Activated CD8-positive, alpha-beta memory T cell treated with anti-CD3 and anti-CD28 coated beads, Interleukin-2, amount 10 ng/mL, durations not matched to agents 7 days and 5 days (primary cell): ENCODE data around the gene GLI1. TPM values are rescaled to one million over a fixed set of nuclear protein-coding genes. Genes with fewer than 3 reads are reported as not detected.
A peak's percentile ranks its signal among the peaks of the same experiment; 100 is the strongest.
"Not testable (repeated sequence)": the region's sequence is repeated elsewhere in the genome, so short reads cannot be mapped to it uniquely, and the experiment has no call there.

ENCODE experiments used
- ATAC-seq: fragments of 150-1000 bp; cut with Tn5 transposase; one replicate; pipeline ENCODE4 v1.10.0; 2021; ENCODE audit warnings: moderate library complexity
- CTCF ChIA-PET: fragments of 350-600 bp; sonication (Branson Sonifier 250); formaldehyde crosslinking; loops from one replicate; lab custom pipeline; 2021; ENCODE audit warnings: antibody characterized with exemption; lab: Charles Lee
- DNase-seq: peaks from one replicate; pipeline ENCODE4 v3.0.0-alpha.2; 2020
- H3K27ac Mint-ChIP-seq: one replicate; pipeline ENCODE4 v1.8.0; 2021; ENCODE audit warnings: mild to moderate bottlenecking, mixed read lengths
- H3K27me3 Mint-ChIP-seq: one replicate; pipeline ENCODE4 v1.8.0; 2021; ENCODE audit warnings: mixed read lengths
- H3K36me3 Mint-ChIP-seq: one replicate; pipeline ENCODE4 v1.8.0; 2021; ENCODE audit warnings: mild to moderate bottlenecking, mixed read lengths
- H3K4me1 Mint-ChIP-seq: one replicate; pipeline ENCODE4 v1.8.0; 2021; ENCODE audit warnings: mixed read lengths
- H3K4me3 Mint-ChIP-seq: one replicate; pipeline ENCODE4 v1.8.0; 2021; ENCODE audit warnings: mild to moderate bottlenecking, moderate library complexity, mixed read lengths
- H3K9me3 Mint-ChIP-seq: one replicate; pipeline ENCODE4 v1.8.0; 2022; ENCODE audit warnings: low read depth, mixed read lengths
- total RNA-seq, 2 experiments: library from RNA; stranded (reverse); gene quantifications; one replicate each; pipeline ENCODE4 v1.2.3, GENCODE V29; 2021

The GLI1 gene
- total RNA-seq, 2 experiments from 2014 or later: 0.52 to 0.53 TPM

- Mint-ChIP-seq H3K4me3 (peak within 1 kb of the TSS; percentile 93), H3K36me3 (peaks cover 35% of the 10 kb centered on the region), H3K4me1 (peaks cover 39% of the 10 kb centered on the region), H3K27ac (peak within 1 kb of the TSS; percentile 89), H3K9me3 (no peaks in the 10 kb centered on the region), H3K27me3 (no peaks in the 10 kb centered on the region)
- DNase-seq (peak; percentile 97), ATAC-seq (peak; percentile 97)
- CTCF ChIA-PET: interaction anchor here (1.0 to 2.7 kb wide), 6 partner anchors 11 to 33 kb away, joined by 3 to 12 read pairs (median 4); partner anchors contain the start of genes DDIT3 and GLI1
These were observed 28.2 kb downstream of the GLI1 start, which contains the start of gene MARS1 for GRCh38 chr12:57487597-57488401. MARS1 (plus strand) TSS chr12:57488068; CDS start chr12:57488091, 23 bp downstream.

GRCh38 chr12:57488402-57489156, 29.0 kb downstream of the GLI1 start:
- no peaks in the 10 kb centered on the region for H3K9me3 Mint-ChIP-seq
- peak overlapping the region; percentile 93 for H3K4me3 Mint-ChIP-seq
- peaks cover 36% of the 10 kb centered on the region for H3K4me1 Mint-ChIP-seq
- H3K27ac Mint-ChIP-seq: peak overlapping the region; percentile 89
- peaks cover 38% of the 10 kb centered on the region for H3K36me3 Mint-ChIP-seq
- CTCF ChIA-PET: interaction anchor here (1.5 to 2.1 kb wide), 3 partner anchors 12 to 32 kb away, joined by 4 to 9 read pairs (median 6); partner anchors contain the start of genes DDIT3 and GLI1
- H3K27me3 Mint-ChIP-seq: no peaks in the 10 kb centered on the region
- no peak for ATAC-seq
- no peak for DNase-seq

- ATAC-seq: no peak
- CTCF ChIA-PET: interaction anchor here (1.5 to 2.1 kb wide), 3 partner anchors 12 to 32 kb away, joined by 4 to 9 read pairs (median 6); partner anchors contain the start of genes DDIT3 and GLI1
- Mint-ChIP-seq H3K27me3 (no peaks in the 10 kb centered on the region), H3K36me3 (peaks cover 38% of the 10 kb centered on the region), H3K27ac (peak overlapping the region; percentile 89), H3K9me3 (no peaks in the 10 kb centered on the region), H3K4me3 (peak overlapping the region; percentile 93), H3K4me1 (peaks cover 36% of the 10 kb centered on the region)
- no peak for DNase-seq
These were observed 29.6 kb downstream of the GLI1 start for GRCh38 chr12:57489157-57489641.

- H3K9me3 Mint-ChIP-seq: no peaks in the 10 kb centered on the region
- CTCF ChIA-PET: interaction anchor here (1.7 to 2.1 kb wide), 3 partner anchors 13 to 31 kb away, joined by 6 to 9 read pairs (median 8); partner anchors contain the start of gene GLI1
- peak overlapping the region; percentile 5 for H3K27ac Mint-ChIP-seq
- ATAC-seq (no peak), DNase-seq (no peak)
- no peak overlapping the region for H3K4me3 Mint-ChIP-seq
- H3K36me3 Mint-ChIP-seq: peaks cover 41% of the 10 kb centered on the region
- peaks cover 36% of the 10 kb centered on the region for H3K4me1 Mint-ChIP-seq
- H3K27me3 Mint-ChIP-seq: no peaks in the 10 kb centered on the region
These were observed 30.5 kb downstream of the GLI1 start for GRCh38 chr12:57490126-57490525.

- Mint-ChIP-seq H3K4me3 (no peak overlapping the region), H3K4me1 (peaks cover 36% of the 10 kb centered on the region), H3K9me3 (no peaks in the 10 kb centered on the region), H3K27ac (peak overlapping the region; percentile 75), H3K27me3 (no peaks in the 10 kb centered on the region), H3K36me3 (peaks cover 48% of the 10 kb centered on the region)
- ATAC-seq: no peak
- CTCF ChIA-PET: interaction anchor here (1.0 to 1.9 kb wide), 2 partner anchors 15 to 31 kb away, joined by 3 to 8 read pairs; no protein-coding TSS in a partner anchor
- DNase-seq: no peak
These were observed 32.1 kb downstream of the GLI1 start for GRCh38 chr12:57491393-57492280.

GRCh38 chr12:57495051-57495701, 35.6 kb downstream of the GLI1 start:
- H3K27me3 Mint-ChIP-seq, ATAC-seq, CTCF ChIA-PET, DNase-seq, H3K9me3 Mint-ChIP-seq, H3K27ac Mint-ChIP-seq, H3K4me3 Mint-ChIP-seq: not testable (repeated sequence)
- H3K36me3 Mint-ChIP-seq: peaks cover 55% of the 10 kb centered on the region
- peaks cover 14% of the 10 kb centered on the region for H3K4me1 Mint-ChIP-seq

- H3K27ac Mint-ChIP-seq: no peak overlapping the region
- no peak for DNase-seq
- ATAC-seq: no peak
- no peaks in the 10 kb centered on the region for H3K27me3 Mint-ChIP-seq
- H3K4me1 Mint-ChIP-seq: peaks cover 9% of the 10 kb centered on the region
- CTCF ChIA-PET: interaction anchor here (0.6 to 1.4 kb wide), 4 partner anchors 20 to 766 kb away, joined by 3 to 5 read pairs (median 3); no protein-coding TSS in a partner anchor
- no peak overlapping the region for H3K4me3 Mint-ChIP-seq
- peaks cover 58% of the 10 kb centered on the region for H3K36me3 Mint-ChIP-seq
- peaks cover 3% of the 10 kb centered on the region for H3K9me3 Mint-ChIP-seq
These were observed 37.2 kb downstream of the GLI1 start for GRCh38 chr12:57496822-57497221.

GRCh38 chr12:57497223-57498131, 37.9 kb downstream of the GLI1 start:
- ATAC-seq (no peak), DNase-seq (no peak)
- H3K9me3 Mint-ChIP-seq: peaks cover 3% of the 10 kb centered on the region
- H3K4me1 Mint-ChIP-seq: peaks cover 9% of the 10 kb centered on the region
- CTCF ChIA-PET: interaction anchor here (0.9 to 1.4 kb wide), 3 partner anchors 21 to 42 kb away, joined by 3 to 5 read pairs (median 3); no protein-coding TSS in a partner anchor
- H3K27ac Mint-ChIP-seq: no peak overlapping the region
- no peak overlapping the region for H3K4me3 Mint-ChIP-seq
- H3K36me3 Mint-ChIP-seq: peaks cover 64% of the 10 kb centered on the region
- no peaks in the 10 kb centered on the region for H3K27me3 Mint-ChIP-seq

- DNase-seq (no peak), ATAC-seq (no peak)
- Mint-ChIP-seq H3K4me3 (no peak overlapping the region), H3K9me3 (peaks cover 3% of the 10 kb centered on the region), H3K4me1 (peaks cover 4% of the 10 kb centered on the region), H3K27me3 (no peaks in the 10 kb centered on the region), H3K36me3 (peaks cover 63% of the 10 kb centered on the region), H3K27ac (no peak overlapping the region)
- CTCF ChIA-PET: no interaction called here
These were observed 38.5 kb downstream of the GLI1 start for GRCh38 chr12:57498132-57498502.

GRCh38 chr12:57498571-57498970, 39.0 kb downstream of the GLI1 start:
- ATAC-seq (no peak), DNase-seq (no peak)
- Mint-ChIP-seq H3K9me3 (peaks cover 3% of the 10 kb centered on the region), H3K4me3 (no peak overlapping the region), H3K27me3 (no peaks in the 10 kb centered on the region), H3K27ac (no peak overlapping the region), H3K36me3 (peaks cover 65% of the 10 kb centered on the region), H3K4me1 (peaks cover 4% of the 10 kb centered on the region)
- CTCF ChIA-PET: no interaction called here

- Mint-ChIP-seq H3K4me1 (peaks cover 4% of the 10 kb centered on the region), H3K27ac (no peak overlapping the region), H3K4me3 (no peak overlapping the region), H3K36me3 (peaks cover 70% of the 10 kb centered on the region), H3K9me3 (peaks cover 3% of the 10 kb centered on the region), H3K27me3 (no peaks in the 10 kb centered on the region)
- DNase-seq: no peak
- CTCF ChIA-PET: interaction anchor here (1.1 to 1.2 kb wide), 2 partner anchors 13 to 23 kb away, joined by 3 to 4 read pairs; no protein-coding TSS in a partner anchor
- ATAC-seq: no peak
These were observed 40.6 kb downstream of the GLI1 start for GRCh38 chr12:57500213-57500612.
